Stimulated activated CD4-positive, alpha-beta T cell treated with anti-CD3 and anti-CD28 coated beads, Interleukin-2, amount 100 ng/mL, for 24 hours (primary cell): ENCODE measurements around the gene IFIT5.
A peak's percentile ranks its signal among the peaks of the same experiment; 100 is the strongest.
"Not testable (repeated sequence)": the region's sequence is repeated elsewhere in the genome, so short reads cannot be mapped to it uniquely, and the experiment has no call there.

ENCODE experiments used
- DNase-seq, 2 donors: peaks; one replicate each; pipeline ENCODE4 v3.0.0-alpha.2; 2020

IFIT5 gene

DNA sequence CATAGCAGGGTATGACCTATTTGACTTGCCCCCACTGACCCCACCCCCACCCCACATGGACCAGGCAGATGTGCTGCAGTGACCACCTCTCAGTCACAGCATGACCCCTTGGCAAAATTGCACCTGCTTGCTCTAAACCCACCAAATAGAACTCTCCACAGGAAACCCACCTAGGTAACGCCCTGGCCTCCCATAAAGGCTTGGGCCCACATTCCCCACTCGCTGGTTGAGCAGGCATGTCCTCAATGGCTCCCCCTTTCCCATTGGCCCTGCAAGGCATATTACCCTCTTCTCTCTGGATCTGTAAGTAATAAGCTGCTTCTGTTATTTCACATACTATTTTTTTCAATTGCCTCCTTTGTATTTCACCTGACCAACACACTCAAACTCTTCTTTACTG is 19.2 kb upstream of the IFIT5 start:
- DNase-seq, result no peak

DNA sequence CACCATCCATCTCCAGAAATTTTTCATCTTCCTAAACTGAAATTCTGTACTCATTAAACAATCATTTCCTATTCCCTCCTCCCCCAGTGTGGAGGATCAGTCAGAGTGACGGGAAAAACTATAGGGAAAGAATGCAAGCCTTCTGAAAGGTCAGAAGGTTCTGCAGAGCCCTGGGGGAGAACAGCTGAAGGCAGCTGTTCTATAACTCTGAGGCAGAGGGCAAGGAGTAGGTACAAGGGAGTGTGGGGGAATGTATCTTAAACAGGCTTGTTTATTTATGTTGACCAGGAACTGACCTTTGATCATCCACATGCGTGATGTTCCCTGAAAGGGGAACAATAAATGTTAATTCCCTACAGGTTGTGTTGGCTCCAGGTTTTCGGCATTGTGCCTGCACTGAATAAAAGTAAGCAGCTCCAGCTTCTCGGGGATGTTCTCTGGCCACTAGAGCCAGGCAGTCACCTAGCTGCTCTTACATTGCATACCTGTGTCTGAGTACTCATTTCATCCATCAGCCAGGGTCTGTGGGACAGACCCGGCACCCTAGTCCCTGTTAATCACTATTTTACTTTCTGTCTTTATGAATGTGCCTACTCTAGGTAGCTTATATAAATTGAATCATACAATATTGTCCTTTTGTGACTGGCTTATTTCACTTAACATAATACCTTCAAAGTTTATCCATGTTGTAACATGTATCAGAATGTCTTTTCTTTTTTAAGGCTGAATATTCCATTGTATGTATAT is 16.2 kb upstream of the IFIT5 start:
- DNase-seq, result no peak

DNA sequence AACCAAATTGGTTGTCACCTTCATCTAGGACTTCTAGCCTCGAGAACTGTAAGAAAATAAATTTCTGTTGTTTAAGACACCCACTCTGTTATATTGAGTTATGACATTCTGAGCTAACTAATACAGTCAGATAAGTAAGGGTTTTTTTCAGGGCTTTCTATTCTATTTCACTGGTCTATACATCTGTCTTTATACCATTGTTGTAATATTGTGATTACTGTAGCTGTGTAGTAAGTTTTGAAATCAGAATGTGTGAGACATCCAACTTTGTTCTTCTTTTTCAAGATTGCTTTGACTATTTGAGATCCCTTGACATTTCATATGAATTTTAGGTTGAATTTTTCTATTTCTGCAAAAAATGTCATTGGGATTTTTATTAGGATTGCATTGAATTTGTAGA is 14.4 kb upstream of the IFIT5 start:
- no peak for DNase-seq

DNA sequence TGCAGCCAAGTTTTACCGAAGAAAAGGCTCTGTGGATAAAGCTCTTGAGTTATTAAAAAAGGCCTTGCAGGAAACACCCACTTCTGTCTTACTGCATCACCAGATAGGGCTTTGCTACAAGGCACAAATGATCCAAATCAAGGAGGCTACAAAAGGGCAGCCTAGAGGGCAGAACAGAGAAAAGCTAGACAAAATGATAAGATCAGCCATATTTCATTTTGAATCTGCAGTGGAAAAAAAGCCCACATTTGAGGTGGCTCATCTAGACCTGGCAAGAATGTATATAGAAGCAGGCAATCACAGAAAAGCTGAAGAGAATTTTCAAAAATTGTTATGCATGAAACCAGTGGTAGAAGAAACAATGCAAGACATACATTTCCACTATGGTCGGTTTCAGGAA is 11.3 kb upstream of the IFIT5 start:
- no peak for DNase-seq

DNA sequence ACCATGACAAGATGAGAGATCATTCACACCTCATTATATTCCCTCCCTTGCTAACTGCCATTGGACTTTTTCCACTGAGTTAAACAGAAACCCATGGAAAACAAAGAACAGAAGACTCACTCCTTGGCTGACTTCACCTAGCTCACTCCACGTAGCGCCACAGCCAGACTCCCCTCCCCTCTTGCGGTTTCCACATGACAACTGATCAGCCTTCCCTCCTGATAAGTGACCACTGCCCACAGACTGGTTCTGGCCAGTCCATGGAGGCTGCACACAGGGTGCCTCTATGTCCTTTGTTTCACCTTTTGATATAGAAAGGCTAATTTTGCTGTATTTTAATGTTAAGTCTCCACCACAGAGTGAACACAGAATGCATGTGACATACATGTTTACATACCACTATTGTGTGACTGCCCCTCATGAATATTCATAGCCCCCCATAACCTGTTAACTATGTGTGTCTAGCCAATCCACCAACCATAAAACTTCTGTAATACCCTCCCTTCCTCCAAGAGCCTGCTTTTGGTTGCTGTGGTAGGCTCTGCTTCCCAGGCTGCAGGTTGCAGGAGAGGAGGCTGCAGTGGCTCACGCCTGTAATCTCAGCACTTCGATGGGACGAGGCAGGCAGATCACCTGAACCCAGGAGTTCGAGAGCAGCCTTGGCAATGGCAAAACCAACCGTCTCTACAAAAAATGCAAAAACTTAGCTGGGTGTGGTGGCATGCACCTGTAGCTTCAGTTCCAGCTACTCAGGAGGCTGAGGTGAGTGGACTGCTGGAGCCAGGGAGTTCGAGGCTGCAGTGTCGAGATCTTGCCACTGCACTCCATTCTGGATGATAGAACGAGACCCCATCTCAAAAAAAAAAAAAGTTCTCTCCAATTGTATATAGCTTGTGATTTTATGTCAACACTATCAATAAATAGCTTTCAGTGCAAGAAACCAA is 10.0 kb upstream of the IFIT5 start:
- DNase-seq, result no peak

DNA sequence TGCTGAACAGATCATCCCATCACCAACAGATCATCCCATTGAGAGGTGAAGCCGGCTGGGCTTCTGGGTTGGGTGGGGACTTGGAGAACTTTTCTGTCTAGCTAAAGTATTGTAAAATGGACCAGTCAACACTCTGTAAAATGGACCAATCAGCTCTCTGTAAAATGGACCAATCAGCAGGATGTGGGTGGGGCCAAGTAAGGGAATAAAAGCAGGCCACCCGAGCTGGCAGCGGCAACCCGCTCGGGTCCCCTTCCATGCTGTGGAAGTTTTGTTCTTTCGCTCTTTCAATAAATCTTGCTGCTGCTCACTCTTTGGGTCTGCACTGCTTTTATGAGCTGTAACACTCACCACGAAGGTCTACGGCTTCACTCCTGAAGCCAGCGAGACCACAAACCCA is 8.2 kb upstream of the IFIT5 start:
- DNase-seq, result not testable (repeated sequence)

DNA sequence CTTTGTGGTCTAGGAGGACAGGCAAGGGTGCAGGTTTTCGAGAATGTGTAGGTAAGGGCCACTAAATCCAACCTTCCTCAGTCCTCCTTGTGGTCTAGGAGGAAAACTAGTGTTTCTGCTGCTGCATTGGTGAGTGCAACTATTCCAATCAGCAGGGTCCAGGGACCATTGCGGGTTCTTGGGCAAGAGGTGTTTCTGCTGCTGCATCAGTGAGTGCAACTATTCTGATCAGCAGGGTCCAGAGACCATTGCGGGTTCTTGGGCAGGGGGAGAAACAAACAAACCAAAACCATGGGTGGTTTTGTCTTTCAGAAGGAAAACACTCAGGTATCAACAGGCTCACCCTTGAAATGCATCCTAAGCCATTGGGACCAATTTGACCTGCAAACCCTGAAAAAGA is 6.6 kb upstream of the IFIT5 start:
- not testable (repeated sequence) for DNase-seq

DNA sequence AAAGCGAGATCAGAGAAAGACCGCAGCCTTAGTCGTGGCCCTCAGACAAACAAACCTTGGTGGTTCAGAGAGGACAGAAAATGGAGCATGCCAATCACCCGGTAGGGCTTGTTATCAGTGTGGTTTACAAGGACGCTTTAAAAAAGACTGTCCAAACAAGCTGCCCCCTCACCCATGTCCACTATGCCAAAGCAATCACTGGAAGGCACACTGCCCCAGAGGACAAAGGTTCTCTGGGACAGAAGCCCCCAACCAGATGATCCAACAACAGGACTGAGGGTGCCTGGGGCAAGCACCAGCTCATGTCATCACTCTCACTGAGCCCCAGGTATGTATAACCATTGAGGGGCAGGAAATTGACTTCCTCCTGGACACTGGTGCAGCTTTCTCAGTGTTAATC is 5.1 kb upstream of the IFIT5 start:
- not testable (repeated sequence) for DNase-seq

DNA sequence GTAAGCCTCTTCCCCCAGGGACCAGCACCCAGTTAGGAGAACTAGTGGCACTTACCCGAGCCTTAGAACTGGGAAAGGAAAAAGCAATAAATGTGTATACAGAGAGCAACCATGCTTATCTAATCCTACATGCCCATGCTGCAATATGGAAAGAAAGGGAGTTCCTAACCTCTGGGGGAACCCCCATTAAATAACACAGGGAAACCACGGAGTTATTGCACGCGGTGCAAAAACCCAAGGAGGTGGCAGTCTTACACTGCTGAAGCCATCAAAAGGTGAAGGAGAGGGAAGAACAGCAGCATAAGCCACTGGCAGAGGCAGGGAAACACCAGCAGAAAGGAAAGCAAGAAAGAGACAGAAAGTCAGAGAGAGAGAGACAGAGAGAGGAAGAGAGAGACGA is 3.8 kb upstream of the IFIT5 start:
- DNase-seq, result not testable (repeated sequence)

DNA sequence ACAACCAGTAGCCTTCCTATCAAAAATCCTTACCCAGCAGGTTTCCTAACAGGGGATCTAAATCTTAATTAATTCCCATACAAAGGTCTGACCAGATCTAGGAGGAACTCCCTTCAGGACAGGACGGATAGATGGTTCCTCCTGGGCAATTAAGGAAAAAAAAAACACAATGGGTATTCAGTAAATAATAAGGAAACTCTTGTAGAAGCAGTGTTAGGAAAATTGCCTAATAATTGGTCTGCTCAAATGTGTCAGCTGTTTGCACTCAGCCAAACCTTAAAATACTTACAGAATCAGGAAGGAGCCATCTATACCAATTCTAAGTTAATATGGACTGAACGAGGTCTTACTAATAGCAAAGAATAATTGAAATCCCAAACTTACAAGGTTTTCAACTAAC is 3.2 kb upstream of the IFIT5 start:
- not testable (repeated sequence) for DNase-seq

DNA sequence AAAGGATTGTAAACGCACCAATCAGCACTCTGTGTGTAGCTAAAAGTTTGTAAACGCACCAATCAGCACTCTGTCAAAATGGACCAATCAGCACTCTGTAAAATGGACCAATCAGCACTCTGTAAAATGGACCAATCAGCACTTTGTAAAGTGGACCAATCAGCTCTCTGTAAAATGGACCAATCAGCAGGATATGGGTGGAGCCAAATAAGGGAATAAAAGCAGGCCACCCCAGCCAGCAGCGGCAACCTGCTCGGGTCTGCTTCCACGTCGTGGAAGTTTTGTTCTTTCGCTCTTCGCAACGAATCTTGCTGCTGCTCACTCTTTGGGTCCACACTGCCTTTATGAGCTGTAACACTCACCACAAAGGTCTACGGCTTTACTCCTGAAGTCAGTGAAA is 2.1 kb upstream of the IFIT5 start:
- DNase-seq, result peak in 1 of 2 donors; percentile 37

DNA sequence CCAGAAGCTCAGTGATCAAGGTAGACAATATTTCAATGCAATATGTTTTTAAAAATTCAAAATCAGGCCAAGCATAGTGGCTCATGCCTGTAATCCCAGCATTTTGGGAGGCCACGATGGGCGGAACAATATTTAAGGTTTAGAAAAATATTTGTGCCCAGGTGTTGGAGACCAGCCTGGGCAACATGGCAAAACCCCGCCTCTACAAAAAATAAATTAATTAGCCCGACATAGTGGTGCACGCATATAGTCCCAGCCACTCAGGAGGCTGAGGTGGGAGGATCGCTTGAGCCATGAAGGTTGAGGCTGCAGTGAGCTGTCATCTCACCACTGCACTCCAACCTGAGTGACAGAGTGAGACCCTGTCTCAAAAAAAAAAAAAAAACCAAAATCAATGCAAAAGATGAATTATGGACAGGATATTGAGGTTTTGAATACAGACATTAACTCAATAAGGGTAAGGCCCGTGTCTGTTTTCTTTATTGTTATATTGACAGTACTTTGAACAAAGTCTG is 913 bp upstream of the IFIT5 start:
- DNase-seq, result no peak

DNA sequence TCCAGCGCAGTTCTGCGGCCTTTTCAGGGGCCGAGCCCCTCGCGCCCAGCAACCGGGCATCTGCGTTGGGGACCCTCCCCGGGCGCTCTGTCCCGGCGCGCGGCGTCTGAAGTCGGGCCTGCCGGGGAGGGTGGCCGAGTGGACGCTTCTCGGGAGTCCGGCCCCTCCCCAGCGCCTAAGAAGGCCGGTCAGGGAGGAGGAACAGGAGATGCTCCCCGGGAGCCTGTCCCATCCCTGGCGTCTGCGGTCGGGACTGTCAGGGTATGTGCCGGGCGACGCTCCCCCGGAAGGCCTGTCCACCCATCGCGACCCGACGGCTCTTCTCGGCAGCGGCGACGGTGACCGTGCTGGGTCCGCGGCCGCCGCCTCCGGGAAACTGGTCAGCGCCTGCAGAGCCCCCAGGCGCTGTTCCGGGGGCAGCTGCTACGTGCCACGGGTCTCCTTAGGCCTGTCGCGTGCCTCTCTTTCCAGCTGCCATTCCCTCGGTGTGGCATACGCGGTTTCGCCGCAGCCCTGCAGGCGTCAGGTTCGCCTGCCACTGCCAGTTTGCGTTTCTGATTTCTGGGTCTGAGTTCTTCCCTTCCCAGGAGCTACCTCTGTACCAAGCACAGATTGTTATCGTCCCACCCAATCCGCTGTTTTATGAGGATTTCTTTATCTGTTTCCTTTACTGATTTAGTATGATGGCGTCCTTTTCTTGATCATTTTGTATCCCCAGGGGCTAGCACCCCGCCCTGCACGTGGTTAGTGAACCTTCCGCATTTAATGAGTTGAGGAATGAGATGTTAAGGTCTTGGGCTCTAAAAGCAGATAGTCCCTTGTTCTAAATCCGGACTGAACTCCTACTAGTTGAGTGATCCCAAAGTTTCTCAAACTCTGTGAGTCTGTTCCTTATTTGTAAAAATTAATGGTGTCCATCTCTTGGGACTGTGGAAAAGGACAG is 782 bp downstream of the IFIT5 start:
- peak; percentile 39 to 49 for DNase-seq

DNA sequence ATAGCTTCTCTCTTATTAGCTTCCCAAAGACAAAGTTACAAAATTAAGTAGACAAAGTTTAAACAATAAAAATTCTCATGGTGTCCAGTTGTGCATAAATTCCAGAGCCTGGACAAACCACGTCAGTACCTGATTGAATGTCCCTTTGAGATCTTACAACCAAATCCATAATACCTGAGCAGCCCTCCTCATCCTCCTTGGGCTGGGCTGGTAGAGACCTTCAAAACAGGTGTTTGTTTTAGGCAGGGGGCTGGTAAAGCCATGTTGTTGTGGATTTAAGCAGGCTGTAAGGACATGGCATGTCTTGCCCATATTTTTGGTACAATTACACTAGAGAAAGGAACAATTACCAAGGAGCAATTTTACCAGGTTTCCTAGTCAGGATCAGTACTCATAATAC is 2.1 kb downstream of the IFIT5 start:
- DNase-seq, result no peak

DNA sequence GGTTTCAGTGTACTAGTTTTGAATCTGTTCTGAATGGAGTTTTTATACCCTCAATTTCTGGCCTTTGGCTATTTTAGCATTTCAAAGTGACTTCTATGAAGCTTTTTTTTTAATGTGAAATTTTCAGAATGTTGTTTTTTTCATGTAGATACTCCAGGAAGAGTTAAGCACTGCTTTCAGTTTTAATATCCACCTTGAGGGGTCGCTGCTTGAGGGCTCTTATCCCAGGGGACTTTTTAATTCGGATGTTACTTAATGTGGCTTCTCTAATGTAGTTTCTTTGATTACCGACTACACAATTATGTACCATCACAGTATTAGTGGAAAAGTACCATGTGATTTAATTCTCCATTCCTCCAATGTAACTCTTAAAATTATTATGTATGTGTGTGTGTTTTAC is 5.2 kb downstream of the IFIT5 start:
- no peak for DNase-seq

DNA sequence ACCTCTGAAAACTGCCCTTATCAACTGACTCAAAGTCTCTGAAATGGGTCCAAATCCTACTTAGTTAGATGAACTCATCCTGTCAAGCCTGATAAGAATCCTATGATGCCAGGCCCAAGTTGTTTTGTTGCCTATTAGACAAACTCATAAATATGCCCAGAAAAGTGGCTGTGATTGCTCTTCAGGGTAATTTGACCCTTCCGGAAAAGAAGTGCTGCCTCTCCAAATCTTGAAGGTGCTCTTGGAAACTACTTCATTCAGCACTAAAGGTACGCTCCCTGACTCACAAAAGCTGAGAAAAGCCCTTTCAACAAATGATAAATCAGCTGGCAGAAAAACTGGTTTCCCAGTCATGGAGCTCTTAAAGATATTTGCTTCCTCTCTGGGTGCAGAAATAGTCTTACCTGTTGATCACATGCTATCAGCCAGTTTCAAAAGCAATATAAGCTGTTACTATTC is 6.7 kb downstream of the IFIT5 start:
- DNase-seq, result no peak

DNA sequence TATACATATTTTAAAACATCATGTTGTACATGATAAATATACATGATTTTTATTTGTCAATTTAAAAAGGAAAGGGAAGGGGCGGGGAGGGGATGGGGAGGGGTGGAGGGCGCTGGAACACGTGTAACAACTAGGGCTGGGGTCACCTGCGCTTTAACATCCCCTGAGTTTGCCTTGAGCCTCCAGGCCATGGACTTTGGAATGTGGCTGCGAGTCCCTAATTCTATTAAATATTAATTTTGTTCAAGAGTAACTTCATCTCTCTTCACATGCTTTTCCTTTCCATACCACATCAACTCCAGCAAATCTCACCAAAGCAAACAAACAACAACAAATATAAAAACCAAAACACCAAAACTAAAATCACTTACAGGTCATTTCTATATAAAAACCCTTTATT is 10.6 kb downstream of the IFIT5 start:
- no peak for DNase-seq

DNA sequence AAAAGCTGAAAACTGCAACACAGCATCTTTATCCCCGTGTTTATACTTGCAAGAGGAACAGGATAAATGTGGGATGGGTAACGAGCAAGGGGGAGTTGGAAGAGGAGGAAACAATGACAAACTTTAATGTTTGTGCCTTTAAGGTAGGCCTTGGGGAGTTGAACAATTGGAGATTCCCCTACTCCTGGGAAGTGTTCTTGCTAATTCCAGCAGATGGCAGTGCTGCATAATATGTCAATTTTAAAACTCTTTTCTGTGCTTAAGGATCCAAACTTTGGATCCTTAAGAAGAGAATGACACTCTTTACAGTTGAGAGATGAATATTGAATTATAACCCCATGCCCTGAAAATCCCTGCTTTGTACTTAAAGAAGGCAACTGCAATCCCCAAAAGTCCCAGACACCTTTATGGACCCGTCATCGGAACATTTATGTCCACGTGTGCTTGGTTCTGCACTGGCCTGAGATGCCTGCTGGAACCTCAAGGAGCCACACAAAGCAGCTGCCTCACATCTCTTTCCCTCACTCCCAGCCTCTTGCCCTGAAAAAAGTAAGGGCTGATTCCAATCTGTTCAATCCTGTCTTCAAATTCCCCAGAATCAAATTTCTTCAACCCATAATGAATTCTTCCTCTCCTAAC is 12.0 kb downstream of the IFIT5 start:
- DNase-seq, result no peak

DNA sequence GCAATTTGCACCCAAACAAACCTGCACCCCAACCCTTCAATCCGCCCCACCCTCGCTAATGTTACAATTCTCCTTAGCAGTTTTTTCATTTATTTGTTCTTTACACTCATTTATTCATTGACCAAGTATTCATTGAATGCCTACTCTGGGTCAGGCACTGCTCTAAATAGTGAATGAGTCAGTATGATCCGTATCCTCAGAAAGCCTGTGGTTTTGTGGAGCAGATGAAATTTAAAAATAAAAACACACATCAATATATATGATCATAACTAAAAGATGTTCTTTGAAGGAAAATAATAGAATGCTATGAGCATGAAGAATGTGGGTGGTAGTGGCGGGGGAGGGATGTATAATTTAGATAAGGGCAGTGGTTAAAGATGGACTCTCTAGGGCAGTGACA is 13.3 kb downstream of the IFIT5 start:
- no peak for DNase-seq

DNA sequence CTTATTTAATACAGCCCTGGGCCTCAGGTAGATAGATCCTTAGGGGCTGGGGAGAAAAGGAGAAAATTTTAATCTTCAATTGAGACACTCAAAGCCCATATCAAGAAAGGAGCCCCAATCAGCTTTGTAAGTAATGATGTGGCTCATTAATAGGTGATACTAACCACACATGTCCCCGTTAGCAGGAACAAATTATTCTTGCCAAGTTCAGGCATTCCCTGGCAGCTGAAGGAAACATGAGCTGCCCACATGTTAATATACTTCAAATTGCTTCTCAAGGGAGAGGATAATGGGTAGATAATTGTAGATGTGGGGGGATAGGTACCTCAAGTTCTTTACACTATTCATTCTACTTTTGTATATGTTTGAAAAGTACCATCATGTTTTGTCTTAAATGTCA is 14.5 kb downstream of the IFIT5 start:
- no peak for DNase-seq

DNA sequence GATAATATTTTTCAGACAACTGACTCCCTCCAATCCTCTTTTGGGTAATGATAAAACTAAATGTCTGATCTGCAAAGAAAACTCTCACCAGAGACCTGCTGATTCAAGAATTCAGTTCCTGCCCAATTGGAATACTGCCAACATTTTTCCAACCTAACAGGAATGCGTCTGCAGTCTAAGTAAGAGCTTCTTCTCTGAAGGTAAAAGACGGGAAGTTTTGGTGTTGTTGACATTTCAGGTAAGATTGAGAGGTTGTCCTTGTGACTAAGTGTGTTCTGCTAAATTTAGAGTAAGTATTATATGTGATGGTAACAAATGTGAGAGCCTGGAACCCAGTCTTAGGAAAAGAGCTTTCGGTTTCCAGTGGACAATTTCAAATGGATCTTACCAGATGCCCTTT is 17.6 kb downstream of the IFIT5 start:
- no peak for DNase-seq

DNA sequence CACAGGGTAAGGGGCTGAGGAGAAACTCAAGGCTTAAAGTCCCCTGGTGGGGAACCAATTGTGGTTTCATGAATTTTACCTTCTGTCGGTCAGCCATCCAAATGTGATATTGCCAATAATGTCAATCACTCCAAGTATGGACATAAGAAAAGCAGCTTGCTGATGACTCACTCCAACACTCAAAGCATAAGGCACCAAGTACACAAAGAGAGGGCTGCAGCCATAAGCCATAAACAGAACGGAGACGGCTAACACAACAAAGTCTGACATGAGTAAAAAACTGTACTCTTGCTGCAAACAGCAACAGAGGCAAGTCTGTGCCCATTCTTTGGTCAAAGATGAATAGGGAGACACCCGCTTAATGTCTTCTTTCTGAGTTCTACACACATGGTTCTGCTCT is 24.2 kb downstream of the IFIT5 start:
- DNase-seq, result no peak
